A549 (cell line): ENCODE results near the gene TTLL3. TPM values are rescaled to one million over a fixed set of nuclear protein-coding genes. Genes with fewer than 3 reads are reported as not detected.

Source experiments
- ATAC-seq, 2 experiments: fragments of 200-7000 bp in 1 of 2; fragments of >200 bp in 1 of 2; cut with Nextera tagmentation in 1 of 2; cut with Tn5 transposase in 1 of 2; 3 replicates each; pipeline versions ENCODE4 v1.8.0 to v1.9.1; 2018 to 2020; ENCODE audit warnings: mild to moderate bottlenecking in 1 of 2, moderate library complexity in 1 of 2
- CTCF ChIA-PET: fragments of 300-600 bp; sonication (Branson Sonifier 250); formaldehyde crosslinking; extraction: SDS; loops from one replicate; lab custom pipeline; 2021; ENCODE audit warnings: antibody characterized with exemption, inconsistent platforms; lab: Yijun Ruan, JAX
- POLR2A ChIA-PET: fragments of 350-600 bp; formaldehyde crosslinking; extraction: SDS; loops from one replicate; lab custom pipeline; 2021; ENCODE audit warnings: antibody characterized with exemption, inconsistent platforms; lab: Yijun Ruan, JAX
- DNase-seq, 2 experiments: peaks; one replicate each; pipeline versions ENCODE4 v3.0.0 to v3.0.0-alpha.2; 2011 to 2016; ENCODE audit warnings: low read depth in 1 of 2, low spot score in 1 of 2
- FAIRE-seq: peaks from 2 replicates; lab custom pipeline; 2011; peaks lifted over from hg19 to GRCh38; lab: Jason Lieb, UNC
- H3K27ac ChIP-seq, 2 experiments: fragments of >200 bp; sonication (Bioruptor Twin); formaldehyde crosslinking; 3 replicates each; pipeline ENCODE4 v1.5.1; 2016 to 2017
- H3K4me1 ChIP-seq: fragments of >200 bp; sonication (Bioruptor Twin); formaldehyde crosslinking; 3 replicates; pipeline ENCODE4 v1.6.1; 2016
- H3K4me2 ChIP-seq: fragments of >200 bp; sonication (Bioruptor Twin); formaldehyde crosslinking; 3 replicates; pipeline ENCODE4 v1.6.1; 2016
- H3K4me3 ChIP-seq: fragments of >200 bp; sonication (Bioruptor Twin); formaldehyde crosslinking; 3 replicates; pipeline ENCODE4 v1.5.1; 2016
- H3K9me3 ChIP-seq: fragments of >200 bp; sonication (Bioruptor Twin); formaldehyde crosslinking; 3 replicates; pipeline ENCODE4 v1.6.1; 2016
- BHLHE40 ChIP-seq: IDR thresholded peaks from 2 replicates; pipeline ENCODE4 v1.6.1; 2012; ENCODE audit warnings: low read depth, low read length, inconsistent platforms
- CBX2 ChIP-seq: fragments of 200-600 bp; sonication (generic); IDR thresholded peaks from 2 replicates; pipeline ENCODE4 v1.6.1; 2016; ENCODE audit warnings: low read depth, mild to moderate bottlenecking, borderline replicate concordance
- CHD4 ChIP-seq: fragments of 200-600 bp; sonication (generic); IDR thresholded peaks from 2 replicates; pipeline ENCODE4 v1.6.1; 2016; ENCODE audit warnings: antibody characterized with exemption, mild to moderate bottlenecking, borderline replicate concordance
- EHMT2 ChIP-seq: fragments of 200-600 bp; sonication (generic); IDR thresholded peaks from 2 replicates; pipeline ENCODE4 v1.6.1; 2016; ENCODE audit warnings: antibody characterized with exemption, low read depth, mild to moderate bottlenecking, moderate library complexity
- EP300 ChIP-seq, 2 experiments: fragments of >200 bp; sonication (Bioruptor Twin); formaldehyde crosslinking; IDR thresholded peaks; 2 replicates in 1 of 2; 3 replicates in 1 of 2; pipeline ENCODE4 v1.6.1; 2016 to 2017
- FOSL2 ChIP-seq, 2 experiments: fragments of 450-650 bp in 1 of 2; fragments of >200 bp in 1 of 2; sonication (Bioruptor Twin) in 1 of 2; formaldehyde crosslinking; IDR thresholded peaks; 2 replicates each; pipeline versions ENCODE4 v1.5.0 to v1.6.1; 2016 to 2020; ENCODE audit warnings: mild to moderate bottlenecking in 1 of 2, moderate library complexity in 1 of 2
- GATA3 ChIP-seq: IDR thresholded peaks from 2 replicates; pipeline ENCODE4 v1.6.1; 2012; ENCODE audit warnings: borderline replicate concordance
- HDAC2 ChIP-seq: fragments of 200-600 bp; sonication (generic); IDR thresholded peaks from 2 replicates; pipeline ENCODE4 v1.6.1; 2016
- HEYL ChIP-seq: fragments of 250-450 bp; sonication (Bioruptor Pico); IDR thresholded peaks from 2 replicates; pipeline ENCODE4 v1.8.0; 2021; ENCODE audit warnings: mild to moderate bottlenecking, moderate library complexity
- HOXA7 ChIP-seq: fragments of 250-450 bp; sonication (Bioruptor Pico); IDR thresholded peaks from 2 replicates; pipeline ENCODE4 v1.5.0; 2020; ENCODE audit warnings: mild to moderate bottlenecking, moderate library complexity
- HOXB13 ChIP-seq: fragments of 250-450 bp; sonication (Bioruptor Pico); IDR thresholded peaks from 2 replicates; pipeline ENCODE4 v1.5.0; 2020; ENCODE audit warnings: low read depth, mild to moderate bottlenecking, moderate library complexity
- KDM1A ChIP-seq: fragments of 200-600 bp; sonication (generic); IDR thresholded peaks from 2 replicates; pipeline ENCODE4 v1.6.1; 2016; ENCODE audit warnings: low read depth, mild to moderate bottlenecking
- MYC ChIP-seq: IDR thresholded peaks from 2 replicates; pipeline ENCODE4 v1.6.1; 2012; ENCODE audit warnings: mild to moderate bottlenecking, inconsistent platforms, low read length, improper control_type of control experiment, borderline replicate concordance
- NFE2L2 ChIP-seq: fragments of 150-350 bp; conservative IDR thresholded peaks from 2 replicates; pipeline ENCODE4 v1.6.1; 2014; ENCODE audit warnings: low read length
- NPAS2 ChIP-seq: fragments of 250-450 bp; sonication (Bioruptor Pico); IDR thresholded peaks from 2 replicates; pipeline ENCODE4 v1.8.0; 2022; ENCODE audit warnings: mild to moderate bottlenecking, moderate library complexity, borderline replicate concordance
- PHF8 ChIP-seq: fragments of 200-600 bp; sonication (generic); IDR thresholded peaks from 2 replicates; pipeline ENCODE4 v1.6.1; 2016; ENCODE audit warnings: low read depth, mild to moderate bottlenecking, antibody characterized with exemption, moderate library complexity, borderline replicate concordance
- POLR2A ChIP-seq: IDR thresholded peaks from 2 replicates; pipeline ENCODE4 v1.6.1; 2012; ENCODE audit warnings: mild to moderate bottlenecking, low read length
- POLR2AphosphoS2 ChIP-seq: conservative IDR thresholded peaks from 2 replicates; pipeline ENCODE4 v1.6.1; 2012; ENCODE audit warnings: low read length, improper control_type of control experiment, inconsistent platforms
- RFX5 ChIP-seq: fragments of 450-650 bp; IDR thresholded peaks from 2 replicates; pipeline ENCODE4 v1.7.1; 2014; ENCODE audit warnings: antibody characterized with exemption, mild to moderate bottlenecking, moderate library complexity
- SMC3 ChIP-seq: fragments of >200 bp; sonication (Bioruptor Twin); formaldehyde crosslinking; IDR thresholded peaks from 3 replicates; pipeline ENCODE4 v1.6.1; 2018; ENCODE audit warnings: inconsistent platforms
- SREBF2 ChIP-seq: fragments of 450-650 bp; IDR thresholded peaks from 2 replicates; pipeline ENCODE4 v1.6.1; 2014; ENCODE audit warnings: mild to moderate bottlenecking, moderate library complexity
- TFCP2L1 ChIP-seq: fragments of 250-450 bp; sonication (Bioruptor Pico); IDR thresholded peaks from 2 replicates; pipeline ENCODE4 v1.5.0; 2021; ENCODE audit warnings: mild to moderate bottlenecking
- ZFP36 ChIP-seq: fragments of 450-650 bp; IDR thresholded peaks from 2 replicates; pipeline ENCODE4 v1.6.1; 2014; ENCODE audit warnings: borderline replicate concordance; ENCODE audit not compliant: partially characterized antibody
- ZNF302 ChIP-seq: fragments of 250-450 bp; sonication (Bioruptor Pico); IDR thresholded peaks from 2 replicates; pipeline ENCODE4 v1.9.0; 2021; ENCODE audit warnings: inconsistent platforms, mild to moderate bottlenecking, moderate library complexity
- ZSCAN20 ChIP-seq: fragments of 250-450 bp; sonication (Bioruptor Pico); IDR thresholded peaks from 2 replicates; pipeline ENCODE4 v1.8.0; 2022; ENCODE audit warnings: mild to moderate bottlenecking, moderate library complexity
- WGBS: methylation state at CpG from one replicate; pipeline ENCODE4 v1.1.6; 2017; ENCODE audit errors: missing lambda C conversion rate; 5-methylcytosine and 5-hydroxymethylcytosine counted together
- polyA plus RNA-seq, 4 experiments: library from polyadenylated mRNA; depleted of rRNA in 3 of 4; stranded (reverse); fragments of >200 nt; fragmentation: RNase III in 1 of 4; extraction: RNeasy Plus Mini Kit Qiagen cat#74134 plus additional on column Dnase treatment in 1 of 4; gene quantifications; 2 replicates in 3 of 4; 3 replicates in 1 of 4; pipeline ENCODE4 v1.2.3, GENCODE V29; 2011 to 2017
- TF ChIP-seq, protein P1 (sequence below): fragments of 250-450 bp; sonication (Bioruptor Pico); IDR thresholded peaks from 2 replicates; pipeline ENCODE4 v1.5.0; 2021; ENCODE audit warnings: mild to moderate bottlenecking, moderate library complexity, borderline replicate concordance
- TF ChIP-seq, protein P2 (sequence below): IDR thresholded peaks from 2 replicates; pipeline ENCODE4 v1.6.1; 2012
- TF ChIP-seq, protein P3 (sequence below): IDR thresholded peaks from 2 replicates; pipeline ENCODE4 v1.6.1; 2012; ENCODE audit warnings: low read depth, borderline replicate concordance
- TF ChIP-seq, protein P4 (sequence below): fragments of 250-450 bp; sonication (Bioruptor Pico); IDR thresholded peaks from 2 replicates; pipeline ENCODE4 v1.5.0; 2020; ENCODE audit warnings: low read depth, mild to moderate bottlenecking, moderate library complexity
- TF ChIP-seq, protein P5 (sequence below): fragments of 150-350 bp; IDR thresholded peaks from 2 replicates; pipeline ENCODE4 v1.6.1; 2014; ENCODE audit warnings: low read depth, mild to moderate bottlenecking, low read length

TTLL3 gene
- polyA plus RNA-seq, 2 of the 4 experiments (the other 2 are of a cell fraction): 10.3 to 13.0 TPM

DNA sequence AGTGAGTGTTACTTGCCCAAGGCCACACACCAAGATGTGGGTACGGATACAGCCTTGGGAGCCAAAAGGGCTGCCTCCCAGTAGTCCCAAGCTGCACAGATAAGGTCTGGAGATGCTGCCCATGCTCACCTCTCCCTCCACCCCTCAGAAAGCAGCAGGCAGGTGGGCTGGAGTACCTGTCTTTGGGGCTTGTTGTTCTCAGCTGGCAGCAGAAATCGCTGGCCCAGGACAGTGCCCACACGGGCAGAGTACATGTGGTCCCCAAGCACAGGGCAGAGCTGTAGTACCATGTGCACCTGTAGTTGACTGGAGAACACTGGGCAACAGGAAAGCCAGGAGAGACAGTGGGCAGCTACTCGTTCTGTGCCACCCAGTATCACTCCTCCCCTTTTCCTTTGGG is 28.8 kb downstream of the TTLL3 start:
- ATAC-seq: no peak
- Histone ChIP-seq H3K27ac (no peak overlapping the region), H3K9me3 (no peaks in the 10 kb centered on the region), H3K4me1 (peaks cover 8% of the 10 kb centered on the region; the same call in 2 of the 3 replicates)
- FAIRE-seq: no peak
- POLR2A ChIA-PET: interaction anchor here (0.8 kb wide), 1 partner anchor 108 kb away, joined by 3 read pairs; no protein-coding TSS in a partner anchor
- no peak for DNase-seq
- TF ChIP-seq ZNF302 (no peak), RFX5 (no peak), HEYL (no peak), CBX2 (no peak), ZFP36 (no peak), HDAC2 (no peak), ZSCAN20 (no peak), POLR2A (no peak), BHLHE40 (no peak), NFE2L2 (no peak), EP300 (IDR thresholded peaks at IDR 0.05) (no peak), SMC3 (no peak), GATA3 (no peak), MYC (no peak)
- TF ChIP-seq, protein P1, sequence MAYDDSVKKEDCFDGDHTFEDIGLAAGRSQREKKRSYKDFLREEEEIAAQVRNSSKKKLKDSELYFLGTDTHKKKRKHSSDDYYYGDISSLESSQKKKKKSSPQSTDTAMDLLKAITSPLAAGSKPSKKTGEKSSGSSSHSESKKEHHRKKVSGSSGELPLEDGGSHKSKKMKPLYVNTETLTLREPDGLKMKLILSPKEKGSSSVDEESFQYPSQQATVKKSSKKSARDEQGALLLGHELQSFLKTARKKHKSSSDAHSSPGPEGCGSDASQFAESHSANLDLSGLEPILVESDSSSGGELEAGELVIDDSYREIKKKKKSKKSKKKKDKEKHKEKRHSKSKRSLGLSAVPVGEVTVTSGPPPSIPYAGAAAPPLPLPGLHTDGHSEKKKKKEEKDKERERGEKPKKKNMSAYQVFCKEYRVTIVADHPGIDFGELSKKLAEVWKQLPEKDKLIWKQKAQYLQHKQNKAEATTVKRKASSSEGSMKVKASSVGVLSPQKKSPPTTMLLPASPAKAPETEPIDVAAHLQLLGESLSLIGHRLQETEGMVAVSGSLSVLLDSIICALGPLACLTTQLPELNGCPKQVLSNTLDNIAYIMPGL: no peak
- TF ChIP-seq, protein P2, sequence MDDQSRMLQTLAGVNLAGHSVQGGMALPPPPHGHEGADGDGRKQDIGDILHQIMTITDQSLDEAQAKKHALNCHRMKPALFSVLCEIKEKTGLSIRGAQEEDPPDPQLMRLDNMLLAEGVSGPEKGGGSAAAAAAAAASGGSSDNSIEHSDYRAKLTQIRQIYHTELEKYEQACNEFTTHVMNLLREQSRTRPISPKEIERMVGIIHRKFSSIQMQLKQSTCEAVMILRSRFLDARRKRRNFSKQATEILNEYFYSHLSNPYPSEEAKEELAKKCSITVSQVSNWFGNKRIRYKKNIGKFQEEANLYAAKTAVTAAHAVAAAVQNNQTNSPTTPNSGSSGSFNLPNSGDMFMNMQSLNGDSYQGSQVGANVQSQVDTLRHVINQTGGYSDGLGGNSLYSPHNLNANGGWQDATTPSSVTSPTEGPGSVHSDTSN: no peak
- TF ChIP-seq, protein P3, sequence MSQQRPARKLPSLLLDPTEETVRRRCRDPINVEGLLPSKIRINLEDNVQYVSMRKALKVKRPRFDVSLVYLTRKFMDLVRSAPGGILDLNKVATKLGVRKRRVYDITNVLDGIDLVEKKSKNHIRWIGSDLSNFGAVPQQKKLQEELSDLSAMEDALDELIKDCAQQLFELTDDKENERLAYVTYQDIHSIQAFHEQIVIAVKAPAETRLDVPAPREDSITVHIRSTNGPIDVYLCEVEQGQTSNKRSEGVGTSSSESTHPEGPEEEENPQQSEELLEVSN: no peak
- TF ChIP-seq, protein P4, sequence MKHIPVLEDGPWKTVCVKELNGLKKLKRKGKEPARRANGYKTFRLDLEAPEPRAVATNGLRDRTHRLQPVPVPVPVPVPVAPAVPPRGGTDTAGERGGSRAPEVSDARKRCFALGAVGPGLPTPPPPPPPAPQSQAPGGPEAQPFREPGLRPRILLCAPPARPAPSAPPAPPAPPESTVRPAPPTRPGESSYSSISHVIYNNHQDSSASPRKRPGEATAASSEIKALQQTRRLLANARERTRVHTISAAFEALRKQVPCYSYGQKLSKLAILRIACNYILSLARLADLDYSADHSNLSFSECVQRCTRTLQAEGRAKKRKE (CRISPR knock-in tag): no peak
- TF ChIP-seq, all 56 proteins: peak for 0
- 84% methylated on average over 4 of the region's 4 CpGs for WGBS
- Histone ChIP-seq H3K4me3 (no peak overlapping the region), H3K4me2 (no peak overlapping the region)
- CTCF ChIA-PET: interaction anchor here (0.7 to 6.1 kb wide), 9 partner anchors 10 to 108 kb away, joined by 3 to 55 read pairs (median 4); partner anchors contain the start of gene CRELD1

DNA sequence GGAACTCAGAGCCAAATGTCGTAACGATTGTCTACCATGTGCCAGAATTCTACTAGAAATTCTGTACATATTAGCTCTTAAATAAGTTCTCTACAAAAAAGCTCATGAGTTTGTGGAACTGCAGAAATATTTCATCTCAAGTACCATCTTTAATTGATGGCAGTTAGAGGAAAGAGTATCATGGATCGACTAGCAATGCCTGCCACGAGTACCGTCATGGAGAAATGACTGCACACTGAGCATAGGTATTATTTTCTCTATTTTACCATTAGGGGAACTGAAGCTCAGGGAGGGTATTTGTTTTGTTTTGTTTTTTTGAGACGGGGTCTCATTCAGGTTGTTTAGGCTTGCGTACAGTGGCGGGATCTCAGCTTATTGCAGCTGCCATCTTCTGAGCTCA is 31.0 kb downstream of the TTLL3 start:
- no peak for TF ChIP-seq EHMT2
- TF ChIP-seq, protein P4 (CRISPR knock-in tag): no peak
- no peak for TF ChIP-seq CHD4
- no peak for TF ChIP-seq PHF8
- TF ChIP-seq POLR2AphosphoS2: no peak
- no peak for TF ChIP-seq HOXB13 (CRISPR knock-in tag)
- TF ChIP-seq, protein P3: no peak
- no peak for TF ChIP-seq GATA3
- TF ChIP-seq MYC: no peak
- TF ChIP-seq NFE2L2: no peak
- no peak for TF ChIP-seq HOXA7 (CRISPR knock-in tag)
- no peak for TF ChIP-seq HEYL
- no peak for TF ChIP-seq FOSL2 (IDR thresholded peaks at IDR 0.05)
- no peak for TF ChIP-seq FOSL2 (CRISPR knock-in tag; IDR thresholded peaks at IDR 0.05)
- TF ChIP-seq TFCP2L1 (CRISPR knock-in tag): no peak
- TF ChIP-seq, protein P5, sequence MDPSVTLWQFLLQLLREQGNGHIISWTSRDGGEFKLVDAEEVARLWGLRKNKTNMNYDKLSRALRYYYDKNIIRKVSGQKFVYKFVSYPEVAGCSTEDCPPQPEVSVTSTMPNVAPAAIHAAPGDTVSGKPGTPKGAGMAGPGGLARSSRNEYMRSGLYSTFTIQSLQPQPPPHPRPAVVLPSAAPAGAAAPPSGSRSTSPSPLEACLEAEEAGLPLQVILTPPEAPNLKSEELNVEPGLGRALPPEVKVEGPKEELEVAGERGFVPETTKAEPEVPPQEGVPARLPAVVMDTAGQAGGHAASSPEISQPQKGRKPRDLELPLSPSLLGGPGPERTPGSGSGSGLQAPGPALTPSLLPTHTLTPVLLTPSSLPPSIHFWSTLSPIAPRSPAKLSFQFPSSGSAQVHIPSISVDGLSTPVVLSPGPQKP: no peak
- TF ChIP-seq KDM1A: no peak
- no peak for TF ChIP-seq SREBF2
- TF ChIP-seq EP300 (IDR thresholded peaks at IDR 0.05): no peak
- no peak for TF ChIP-seq NPAS2 (CRISPR knock-in tag)
- no peak overlapping the region for H3K4me2 ChIP-seq
- DNase-seq (no peak), ATAC-seq (no peak), FAIRE-seq (no peak)
- CTCF ChIA-PET: interaction anchor here (0.7 to 6.1 kb wide), 10 partner anchors 9 to 125 kb away, joined by 3 to 55 read pairs (median 4); partner anchors contain the start of gene CRELD1
- H3K4me3 ChIP-seq: no peak overlapping the region
- WGBS: 82% methylated on average over 8 of the region's 8 CpGs
- H3K9me3 ChIP-seq: no peaks in the 10 kb centered on the region
- POLR2A ChIA-PET: interaction anchor here (1.5 kb wide), 1 partner anchor 93 kb away, joined by 4 read pairs; the partner anchor contains the start of gene CRELD1
- no peak overlapping the region for H3K27ac ChIP-seq
- H3K4me1 ChIP-seq: peaks cover 8% of the 10 kb centered on the region; the same call in 2 of the 3 replicates
